Activated B cell treated with CpG ODN at 0.5 μM for 24 hours (primary cell): ENCODE data around the gene CPT1A. TPM values are rescaled to one million over a fixed set of nuclear protein-coding genes. Genes with fewer than 3 reads are reported as not detected.

Experiments used
- ATAC-seq: fragments of 200-7000 bp; cut with Tn5 transposase; one replicate; pipeline ENCODE4 v1.10.0; 2021; ENCODE audit warnings: low read depth, mild to moderate bottlenecking, moderate library complexity
- CTCF ChIA-PET: fragments of 350-600 bp; sonication (Branson Sonifier 250); formaldehyde crosslinking; loops from one replicate; lab custom pipeline; 2021; ENCODE audit warnings: antibody characterized with exemption; lab: Charles Lee
- POLR2A ChIA-PET: fragments of 350-600 bp; sonication (Branson Sonifier 250); formaldehyde crosslinking; loops from one replicate; lab custom pipeline; 2021; ENCODE audit warnings: antibody characterized with exemption; lab: Charles Lee
- DNase-seq: peaks from one replicate; pipeline ENCODE4 v3.0.0; 2022
- H3K27ac Mint-ChIP-seq: one replicate; pipeline ENCODE4 v1.8.0; 2020; ENCODE audit warnings: mixed read lengths
- H3K27me3 Mint-ChIP-seq: one replicate; pipeline ENCODE4 v1.8.0; 2021; ENCODE audit warnings: mixed read lengths
- H3K36me3 Mint-ChIP-seq: one replicate; pipeline ENCODE4 v1.8.0; 2021; ENCODE audit warnings: low read depth, mixed read lengths
- H3K4me1 Mint-ChIP-seq: one replicate; pipeline ENCODE4 v1.8.0; 2021; ENCODE audit warnings: mixed read lengths
- H3K4me3 Mint-ChIP-seq: one replicate; pipeline ENCODE4 v1.8.0; 2020; ENCODE audit warnings: mild to moderate bottlenecking, mixed read lengths
- H3K9me3 Mint-ChIP-seq: one replicate; pipeline ENCODE4 v1.8.0; 2020; ENCODE audit warnings: mixed read lengths
- CTCF ChIP-seq: fragments of 200-600 bp; IDR thresholded peaks from one replicate; pipeline ENCODE4 v1.8.0; 2022; ENCODE audit warnings: antibody characterized with exemption, mild to moderate bottlenecking
- intact Hi-C: fragments of 100-400 bp; cut with micrococcal nuclease; formaldehyde crosslinking; loops from one replicate; pipeline ENCODE4 v1.15.1; 2024
- total RNA-seq: library from RNA; stranded (reverse); gene quantifications from 2 replicates; pipeline ENCODE4 v1.2.3, GENCODE V29; 2022

CPT1A gene
- total RNA-seq, 1 donor from 2014 or later: 17.2 TPM

GRCh38 chr11:68852628-68853027, 10.9 kb upstream of the CPT1A start:
- no peak overlapping the region for H3K27ac Mint-ChIP-seq
- intact Hi-C loops: no loop called here
- no peak for DNase-seq
- ChIA-PET POLR2A (no interaction called here), CTCF (no interaction called here)
- H3K4me1 Mint-ChIP-seq: peaks cover 3% of the 10 kb centered on the region
- peaks cover 24% of the 10 kb centered on the region for H3K27me3 Mint-ChIP-seq
- no peak for ATAC-seq
- H3K36me3 Mint-ChIP-seq: no peaks in the 10 kb centered on the region
- no peak overlapping the region for H3K4me3 Mint-ChIP-seq
- no peak for TF ChIP-seq CTCF
- H3K9me3 Mint-ChIP-seq: no peaks in the 10 kb centered on the region

- POLR2A ChIA-PET: no interaction called here
- intact Hi-C loops: loop anchor here (10.0 kb wide), 1 partner anchor 826 kb away; the partner anchor contains the start of gene LTO1
These were observed 6.7 kb upstream of the CPT1A start for GRCh38 chr11:68848429-68848828.

GRCh38 chr11:68847395-68847794, 5.7 kb upstream of the CPT1A start:
- ChIA-PET POLR2A (no interaction called here), CTCF (no interaction called here)
- peaks cover 17% of the 10 kb centered on the region for H3K4me1 Mint-ChIP-seq
- no peak overlapping the region for H3K27ac Mint-ChIP-seq
- no peak for TF ChIP-seq CTCF
- ATAC-seq (no peak), DNase-seq (no peak)
- H3K4me3 Mint-ChIP-seq: no peak overlapping the region
- peaks cover 5% of the 10 kb centered on the region for H3K36me3 Mint-ChIP-seq
- intact Hi-C loops: loop anchor here (10.0 kb wide), 1 partner anchor 827 kb away; the partner anchor contains the start of gene LTO1
- H3K9me3 Mint-ChIP-seq: no peaks in the 10 kb centered on the region
- H3K27me3 Mint-ChIP-seq: peaks cover 4% of the 10 kb centered on the region

More at GRCh38 chr11:68848429-68848828, 6.7 kb upstream of the CPT1A start:
- Mint-ChIP-seq H3K4me3 (no peak overlapping the region), H3K9me3 (no peaks in the 10 kb centered on the region), H3K36me3 (peaks cover 2% of the 10 kb centered on the region), H3K4me1 (peaks cover 8% of the 10 kb centered on the region), H3K27me3 (peaks cover 11% of the 10 kb centered on the region), H3K27ac (no peak overlapping the region)
- TF ChIP-seq CTCF: no peak
- ATAC-seq: no peak
- no peak for DNase-seq
- CTCF ChIA-PET: no interaction called here

- ChIA-PET CTCF (interaction anchor here (4.7 kb wide), 1 partner anchor 19 kb away, joined by 41 read pairs; no protein-coding TSS in a partner anchor), POLR2A (no interaction called here)
- H3K27ac Mint-ChIP-seq: no peak overlapping the region
- H3K4me1 Mint-ChIP-seq: peaks cover 23% of the 10 kb centered on the region
- H3K36me3 Mint-ChIP-seq: peaks cover 5% of the 10 kb centered on the region
- intact Hi-C loops: loop anchor here (2.0 to 10.0 kb wide), 2 partner anchors 243 to 829 kb away; partner anchors contain the start of gene LTO1
- H3K4me3 Mint-ChIP-seq: no peak overlapping the region
- DNase-seq (no peak), ATAC-seq (no peak)
- no peaks in the 10 kb centered on the region for H3K9me3 Mint-ChIP-seq
- TF ChIP-seq CTCF: no peak
- peaks cover 4% of the 10 kb centered on the region for H3K27me3 Mint-ChIP-seq
These were observed 3.8 kb upstream of the CPT1A start for GRCh38 chr11:68845351-68846002.

- Mint-ChIP-seq H3K9me3 (no peaks in the 10 kb centered on the region), H3K4me3 (no peak overlapping the region), H3K4me1 (peaks cover 29% of the 10 kb centered on the region), H3K27me3 (peaks cover 4% of the 10 kb centered on the region), H3K36me3 (peaks cover 5% of the 10 kb centered on the region), H3K27ac (no peak overlapping the region)
- intact Hi-C loops: loop anchor here (1.0 to 10.0 kb wide), 7 partner anchors 48 to 830 kb away; partner anchors contain the start of genes CCND1 and LTO1
- ATAC-seq (no peak), DNase-seq (no peak)
- ChIA-PET CTCF (interaction anchor here (1.2 to 4.7 kb wide), 11 partner anchors 19 to 261 kb away, joined by 3 to 41 read pairs (median 7); no protein-coding TSS in a partner anchor), POLR2A (interaction anchor here (1.0 to 1.3 kb wide), 2 partner anchors 31 to 94 kb away, joined by 3 to 4 read pairs; no protein-coding TSS in a partner anchor)
- TF ChIP-seq CTCF: no peak
These were observed 3.1 kb upstream of the CPT1A start for GRCh38 chr11:68844801-68845200.
